Ureter (tissue), 1 donor: ENCODE results near the gene MTREX. TPM values are rescaled to one million over a fixed set of nuclear protein-coding genes. Genes with fewer than 3 reads are reported as not detected.
"Not testable (repeated sequence)": the region's sequence is repeated elsewhere in the genome, so short reads cannot be mapped to it uniquely, and the experiment has no call there.

Source experiments
- DNase-seq: peaks from one replicate; pipeline ENCODE4 v3.0.0-alpha.2; 2020; ENCODE audit warnings: low spot score
- total RNA-seq: library from RNA; stranded (reverse); gene quantifications from one replicate; pipeline ENCODE4 v1.2.4, GENCODE V29; 2023
- donor health status: DM: yes; HTN: yes; CAD: no.

MTREX gene
- total RNA-seq: 101 TPM

DNA sequence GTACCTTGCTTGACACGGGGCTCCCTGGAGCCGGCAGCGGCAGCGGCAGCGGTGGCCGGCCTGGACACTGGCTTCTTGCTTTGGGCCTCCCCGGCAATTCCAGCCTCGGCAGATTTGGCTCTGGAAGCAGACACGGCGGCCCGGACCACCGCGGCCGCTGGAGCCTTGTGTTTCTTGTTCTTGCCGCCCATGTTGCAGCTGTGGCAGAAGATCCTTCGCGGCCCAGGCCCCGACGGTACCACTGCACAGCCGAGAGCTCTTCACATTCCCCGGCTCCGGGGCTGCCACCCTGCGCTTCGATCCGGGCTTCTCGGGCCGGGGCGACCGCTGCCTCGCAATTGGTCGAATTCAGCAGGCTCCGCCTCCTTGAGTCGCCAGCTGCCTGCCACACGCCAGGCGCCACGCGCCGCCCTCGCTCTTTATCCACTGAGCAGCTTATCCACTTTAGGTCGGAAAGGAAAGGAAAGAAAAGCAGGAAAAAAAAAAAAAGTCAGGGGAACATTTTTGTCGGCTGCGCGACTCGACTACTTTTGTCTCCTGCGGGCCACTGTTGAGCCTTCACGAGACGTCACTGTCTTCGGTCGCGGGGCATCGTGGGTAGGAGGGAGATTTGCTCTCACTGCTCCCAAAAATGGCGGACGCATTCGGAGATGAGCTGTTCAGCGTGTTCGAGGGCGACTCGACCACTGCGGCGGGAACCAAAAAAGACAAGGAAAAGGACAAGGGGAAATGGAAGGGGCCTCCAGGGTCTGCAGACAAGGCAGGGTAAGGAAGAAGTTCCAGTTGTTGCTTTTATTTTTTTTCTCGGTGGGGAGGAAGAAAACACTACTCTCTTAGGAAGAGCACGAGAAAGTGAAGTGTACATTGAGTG is at the start of gene MTREX, which contains the start of gene DHX29:
MTREX (plus strand) TSS at position 607 of the 871 bp plus-strand sequence; CDS start at position 632, 25 bp downstream.
DHX29 (minus strand) TSS at position 312 of the 871 bp plus-strand sequence; CDS start at position 191, 121 bp downstream.
- peak; percentile 92 for DNase-seq

DNA sequence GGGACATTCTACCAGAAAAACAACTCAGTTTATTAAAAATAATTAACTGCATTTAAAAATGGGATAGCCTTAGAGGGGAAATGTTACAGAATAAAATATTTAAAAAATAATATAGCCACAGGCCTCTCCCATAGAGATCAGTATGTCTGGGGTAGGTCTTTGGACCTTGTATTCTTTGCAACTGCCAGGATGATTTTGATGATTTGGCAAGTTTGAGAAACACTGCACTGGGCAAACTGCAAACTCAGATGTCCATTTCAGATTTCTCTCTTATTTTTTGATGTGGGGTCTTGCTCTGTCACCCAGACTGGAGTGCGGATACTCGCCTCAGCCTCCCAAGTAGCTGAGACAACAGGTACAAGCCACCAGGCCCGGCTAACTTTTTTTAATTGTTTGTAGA is 49.5 kb upstream of the MTREX start:
- no peak for DNase-seq

DNA sequence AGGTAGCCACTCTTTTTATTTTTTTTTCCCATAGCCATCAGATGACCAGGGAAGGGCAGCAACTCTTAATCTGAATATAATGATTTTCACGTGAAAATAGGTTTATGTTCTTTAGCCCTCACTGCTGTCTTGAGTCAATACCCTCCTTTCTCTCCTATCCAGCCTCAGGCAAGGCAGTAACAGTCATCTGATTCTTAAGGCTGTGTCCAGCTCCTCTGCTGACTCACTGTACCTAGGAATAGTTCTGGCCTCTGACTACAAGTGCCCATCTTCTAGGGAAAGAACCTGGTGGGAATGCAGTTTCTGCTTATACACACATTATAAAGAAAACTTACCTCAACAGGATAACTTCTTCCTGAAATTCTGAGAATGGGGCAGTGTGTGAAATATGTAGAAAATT is 31.0 kb upstream of the MTREX start:
- DNase-seq: no peak

DNA sequence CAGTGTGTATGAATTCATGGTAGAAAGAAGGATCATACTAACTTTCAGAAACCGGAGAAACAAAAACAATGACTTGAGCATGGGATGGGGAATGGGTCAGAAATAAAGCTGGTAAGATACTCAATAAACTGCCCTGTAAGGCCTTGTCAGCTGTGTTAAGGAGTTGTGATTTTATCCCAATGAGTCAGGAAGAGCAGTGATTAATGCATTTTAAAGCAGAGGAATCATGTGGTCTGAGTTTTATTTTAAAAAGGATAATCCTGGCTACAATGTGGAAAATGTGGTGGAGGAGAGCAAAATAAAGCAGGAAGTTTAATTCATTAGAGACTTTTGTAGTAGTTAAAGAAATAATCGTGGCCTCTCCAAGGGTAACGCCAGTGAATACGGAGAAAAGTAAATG is 29.0 kb upstream of the MTREX start:
- no peak for DNase-seq

DNA sequence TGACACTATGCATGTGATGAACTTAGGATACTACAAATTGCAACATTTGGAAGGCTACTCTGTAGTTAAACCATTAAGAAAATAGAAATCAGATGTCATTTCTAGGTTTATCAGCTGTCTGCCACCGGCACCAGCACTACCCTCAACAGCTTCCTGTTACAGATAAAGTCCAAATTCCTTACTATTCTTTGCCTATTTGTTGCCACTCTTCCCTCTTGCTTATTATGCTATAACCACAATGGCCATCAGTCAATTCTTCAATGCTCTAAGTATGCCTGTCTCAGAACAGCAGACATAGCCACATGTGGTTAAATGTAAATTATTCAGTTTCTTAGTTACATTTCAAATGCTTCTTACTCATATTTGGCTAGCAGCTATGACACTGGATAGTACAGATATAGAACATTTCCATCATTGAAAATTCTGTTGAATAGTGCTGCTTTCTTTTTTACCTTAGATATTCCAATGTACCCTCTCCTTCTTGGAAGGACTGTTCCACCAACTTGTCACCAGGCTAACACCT is 21.3 kb upstream of the MTREX start:
- no peak for DNase-seq

DNA sequence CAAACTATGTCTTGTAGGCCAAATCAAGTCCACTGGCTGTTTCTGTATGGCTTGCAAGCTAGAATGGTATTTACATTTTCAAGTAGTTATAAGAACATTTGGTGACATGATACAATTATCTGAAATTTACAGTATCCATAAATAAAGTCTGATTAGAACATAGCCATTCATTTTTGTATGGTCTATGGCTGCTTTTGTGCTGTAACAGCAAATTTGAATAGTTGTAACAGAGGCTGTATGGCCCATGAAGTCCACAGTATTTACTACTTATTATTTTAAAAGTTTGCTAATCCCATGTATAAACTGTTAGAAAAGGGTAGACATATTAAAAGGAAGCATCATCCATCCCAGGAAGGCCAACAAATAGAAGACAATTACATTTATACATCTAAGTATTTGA is 18.0 kb upstream of the MTREX start:
- no peak for DNase-seq

DNA sequence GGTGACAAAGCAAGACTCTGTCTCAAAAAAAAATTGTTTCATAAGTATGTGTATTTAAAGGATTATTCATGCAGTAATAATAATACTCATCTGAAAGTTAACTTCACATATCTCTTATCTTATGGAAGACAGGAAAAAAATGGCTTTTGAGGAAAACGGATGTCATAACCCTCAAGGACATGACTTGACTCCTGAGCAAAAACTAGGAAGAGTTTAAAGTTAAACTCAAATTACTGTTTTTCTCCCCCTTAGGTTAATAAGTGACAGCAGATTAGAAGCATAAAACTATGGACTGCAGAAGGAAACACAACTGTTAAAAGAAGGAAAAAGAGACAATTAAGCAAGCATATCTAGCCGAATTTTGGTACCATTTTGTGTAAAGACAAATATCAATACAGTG is 16.8 kb upstream of the MTREX start:
- DNase-seq: no peak

DNA sequence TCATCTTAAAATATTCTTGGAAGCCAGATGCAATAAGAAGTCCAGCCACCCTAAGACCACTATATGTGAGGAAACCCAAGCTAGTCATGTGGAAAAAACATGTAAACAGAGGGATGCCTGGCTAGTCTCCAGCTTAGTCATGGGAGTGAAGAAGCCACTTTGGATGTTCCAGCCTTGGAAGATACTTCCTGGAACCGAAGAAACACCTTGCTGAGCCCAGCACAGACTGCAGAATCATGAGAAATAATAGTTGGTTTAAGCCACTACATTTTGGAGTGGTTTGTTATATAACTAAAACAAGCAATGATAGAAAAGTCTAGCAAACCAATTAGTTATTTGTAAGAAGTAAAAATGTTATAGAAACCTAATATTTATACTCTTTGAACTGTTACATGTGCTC is 12.9 kb upstream of the MTREX start:
- DNase-seq: no peak

DNA sequence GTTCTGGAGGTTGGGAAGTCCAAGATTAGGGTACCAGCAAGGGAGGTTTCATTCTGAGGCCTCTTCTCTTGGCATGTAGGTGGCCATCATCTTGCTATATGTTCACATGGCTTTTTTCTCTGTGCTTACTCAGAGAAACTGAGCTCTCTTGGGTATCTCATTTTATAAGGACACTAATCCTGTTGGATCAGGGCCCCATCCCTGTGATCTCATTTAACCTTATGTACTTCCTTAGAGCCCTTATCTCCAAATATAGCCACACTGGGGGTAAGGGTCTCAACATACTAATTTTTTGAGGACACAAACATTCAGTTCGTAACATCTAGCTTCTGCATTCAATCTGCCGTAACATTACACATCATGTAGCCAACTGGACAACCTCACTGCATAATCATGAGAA is 6.9 kb upstream of the MTREX start:
- DNase-seq: no peak

DNA sequence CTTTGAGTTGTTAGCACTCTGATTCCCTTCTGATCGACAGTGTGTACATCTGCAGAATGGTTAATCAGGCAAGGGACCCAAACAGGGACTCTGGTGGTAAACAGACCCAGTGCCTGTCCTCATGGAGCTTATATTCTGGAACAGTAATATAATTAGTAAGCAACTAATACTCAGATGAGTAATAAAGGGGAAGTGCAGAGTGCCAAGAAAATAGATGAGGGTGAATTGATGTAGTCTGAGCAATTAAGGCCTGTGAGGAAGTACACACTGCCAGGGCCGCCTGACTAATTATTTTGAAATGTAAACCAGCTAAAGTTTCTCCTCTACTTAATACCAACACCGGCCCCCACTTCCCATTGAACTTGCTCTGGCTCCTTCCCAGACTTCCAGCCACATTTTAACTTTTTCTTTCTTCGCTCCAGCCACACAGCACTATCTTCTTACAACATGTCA is 4.5 kb upstream of the MTREX start:
- DNase-seq: no peak

DNA sequence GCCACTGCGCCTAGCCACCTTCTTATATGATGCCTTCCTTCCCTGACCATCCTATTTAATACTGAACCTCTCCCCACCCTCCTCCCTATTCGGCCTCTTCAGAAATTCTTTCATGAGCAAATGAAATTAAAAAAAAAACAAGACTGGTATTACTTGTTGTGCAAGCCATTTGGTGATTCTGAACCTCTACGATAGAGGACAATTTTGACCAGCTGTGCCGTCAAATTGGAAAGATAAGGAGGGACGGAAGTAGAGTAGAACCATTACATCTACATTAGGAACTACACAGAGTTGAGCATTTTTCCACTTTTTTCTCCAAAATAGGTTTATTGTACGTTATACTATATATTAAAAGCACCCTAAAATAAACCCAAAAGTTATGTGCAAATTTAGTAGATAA is 3.2 kb upstream of the MTREX start:
- DNase-seq: no peak

DNA sequence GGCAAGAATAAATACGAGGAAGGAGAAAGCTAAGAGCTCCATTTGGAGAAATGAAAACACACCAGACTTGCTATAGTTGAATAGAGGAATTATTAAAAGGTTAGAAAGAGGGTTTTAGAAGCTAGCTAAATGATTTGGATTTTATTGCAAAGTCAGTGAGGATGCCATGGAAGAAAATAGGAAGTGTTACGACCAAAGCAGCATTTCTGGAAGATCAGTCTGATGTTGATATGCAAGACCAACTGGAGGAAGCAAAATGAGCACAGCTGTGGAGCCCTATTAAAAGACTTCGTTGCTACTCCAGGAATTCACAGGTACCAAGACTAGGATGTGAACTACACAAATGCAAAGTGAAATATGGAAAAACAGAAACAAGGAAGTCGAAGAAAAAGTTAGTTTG is 2.4 kb upstream of the MTREX start:
- DNase-seq: no peak

DNA sequence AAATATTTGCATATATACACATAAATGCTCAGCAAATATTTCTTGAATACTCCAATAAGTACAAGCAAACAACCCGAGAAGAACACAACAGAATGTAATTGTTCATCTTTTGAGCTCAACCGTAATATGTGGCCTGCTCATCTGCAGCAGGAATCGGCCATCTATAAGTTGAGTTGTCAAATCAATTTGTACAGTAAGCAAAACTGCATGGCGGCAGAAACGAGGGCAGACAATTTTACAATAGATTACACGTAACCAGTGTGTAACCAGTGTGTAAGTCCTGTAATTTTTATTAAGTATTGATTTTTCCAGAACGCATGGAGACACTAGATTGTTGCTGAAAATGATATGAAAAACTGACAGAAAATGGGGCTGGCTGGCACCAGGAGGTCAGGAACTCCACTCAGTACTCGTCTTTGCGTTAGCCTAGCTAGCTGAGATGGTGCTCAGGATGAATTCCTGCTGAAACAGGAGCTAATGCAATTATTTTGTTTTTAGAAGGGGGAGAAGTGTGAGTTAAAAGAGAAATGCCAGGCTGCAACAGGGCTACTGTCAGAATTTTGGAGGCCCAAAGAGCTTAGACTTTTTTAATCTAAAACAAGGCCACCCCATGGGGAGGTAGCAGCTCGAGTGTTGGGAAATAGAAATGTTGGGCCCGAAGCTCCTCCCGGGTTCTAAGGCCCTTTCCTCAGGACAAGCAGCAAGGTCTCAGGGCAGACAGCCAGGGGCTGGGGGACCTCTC is 977 bp upstream of the MTREX start:
- no peak for DNase-seq

DNA sequence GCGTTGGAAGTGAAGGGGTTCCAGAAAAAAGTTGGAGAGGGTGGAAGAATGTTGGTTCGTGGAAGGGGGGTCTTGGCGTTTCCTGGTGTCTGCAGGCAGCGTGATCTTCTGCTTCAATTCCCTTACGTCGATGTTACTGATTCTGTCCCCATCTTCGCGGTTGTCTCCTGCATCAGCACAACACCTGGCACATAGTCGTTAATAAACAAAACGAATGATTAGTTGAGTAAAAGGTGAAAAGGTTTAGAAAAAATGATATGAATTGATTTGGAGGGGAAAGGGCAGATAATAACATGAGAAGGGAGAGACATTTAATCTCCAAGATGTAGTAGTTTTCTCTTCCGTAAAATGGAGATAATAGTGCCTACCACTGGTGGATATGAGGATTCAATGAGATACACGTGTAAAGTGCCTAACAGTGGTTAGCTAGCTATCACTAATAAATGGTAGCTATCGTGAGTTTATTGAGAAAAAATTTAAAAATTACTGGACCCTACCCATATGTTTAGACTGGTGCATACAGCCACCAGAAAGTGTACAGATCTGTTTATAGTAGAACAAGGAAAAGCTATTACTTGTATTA is 556 bp downstream of the MTREX start:
- no peak for DNase-seq

DNA sequence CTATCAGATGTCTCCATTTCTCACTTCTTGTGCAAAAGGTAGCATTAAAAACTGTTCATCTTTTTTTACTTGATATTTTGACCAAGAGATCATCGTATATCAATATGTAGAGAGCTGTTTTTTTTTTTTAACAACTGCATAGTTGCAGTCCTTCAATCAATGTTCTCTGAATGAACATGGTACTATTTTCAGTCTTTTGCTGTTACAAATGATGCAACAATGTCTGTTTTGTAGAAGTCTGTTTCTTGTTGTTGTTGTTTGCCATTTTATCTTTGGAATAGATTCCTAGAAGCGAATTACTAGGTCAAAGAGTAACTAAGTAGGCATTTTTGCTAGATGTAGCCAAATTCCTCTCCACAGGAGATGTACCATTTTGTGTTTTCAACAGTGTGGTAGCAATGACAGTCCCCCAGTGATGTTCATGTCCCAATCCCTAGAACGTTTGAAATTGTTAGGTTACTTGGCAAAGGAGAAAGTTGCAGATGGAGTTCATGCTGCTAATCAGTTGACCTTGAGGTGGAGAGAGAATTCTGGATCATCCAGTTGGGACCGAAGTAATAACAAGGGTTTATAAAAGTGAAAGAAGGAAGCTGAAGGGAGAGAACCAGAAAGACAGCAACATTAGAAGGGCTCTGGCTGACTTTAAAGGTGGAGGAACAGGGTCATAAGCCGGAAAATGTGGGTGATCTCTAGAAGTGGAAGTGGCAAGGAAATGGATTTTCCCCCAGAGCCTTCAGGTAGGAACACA is 6.3 kb downstream of the MTREX start:
- DNase-seq: no peak

DNA sequence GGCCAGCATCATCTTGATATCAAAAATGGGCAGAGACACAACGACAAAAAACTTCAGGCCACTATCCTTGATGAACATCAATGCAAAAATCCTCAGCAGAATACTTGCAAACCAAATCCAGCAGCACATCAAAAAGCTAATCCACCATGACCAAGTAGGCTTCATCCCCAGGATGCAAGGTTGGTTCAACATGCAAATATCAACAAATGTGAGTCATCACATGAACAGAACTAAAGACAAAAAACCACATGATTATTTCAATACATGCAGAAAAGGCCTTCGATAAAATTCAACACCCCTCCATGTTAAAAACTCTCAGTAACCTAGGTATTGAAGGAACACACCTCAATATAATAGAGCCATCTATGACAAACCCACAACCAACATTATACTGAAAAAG is 8.5 kb downstream of the MTREX start:
- no peak for DNase-seq

DNA sequence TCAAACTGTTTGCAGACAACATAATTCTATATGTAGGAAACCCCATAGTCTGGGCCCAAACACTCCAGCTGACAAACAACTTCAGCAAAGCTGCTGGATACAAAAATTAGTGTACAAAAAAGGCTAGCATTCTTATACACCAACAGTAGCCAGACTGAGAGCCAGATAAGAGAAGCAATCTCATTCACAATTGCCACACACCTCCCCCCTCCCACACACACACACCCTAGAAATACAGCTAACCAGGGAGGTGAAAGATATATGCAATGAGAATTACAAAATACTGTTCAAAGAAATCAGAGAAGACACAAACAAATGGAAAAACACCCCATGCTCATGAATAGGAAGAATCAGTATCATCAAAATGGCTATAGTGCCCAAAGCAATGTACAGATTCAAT is 9.0 kb downstream of the MTREX start:
- DNase-seq: no peak

DNA sequence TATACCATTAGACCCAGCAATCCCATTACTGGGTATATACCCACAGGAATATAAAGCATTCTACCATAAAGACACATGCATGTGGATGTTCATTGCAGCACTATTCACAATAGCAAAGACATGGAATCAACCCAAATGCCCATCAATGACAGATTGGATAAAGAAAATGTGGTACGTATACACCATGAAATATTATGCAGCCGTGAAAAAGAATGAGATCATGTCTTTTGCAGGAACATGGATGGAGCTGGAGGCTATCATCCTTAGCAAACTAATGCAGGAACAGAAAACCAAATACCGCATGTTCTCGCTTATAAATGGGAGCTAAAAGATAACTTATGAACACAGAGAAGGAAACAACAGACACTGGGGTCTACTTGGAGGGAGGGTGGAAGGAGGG is 10.4 kb downstream of the MTREX start:
- not testable (repeated sequence) for DNase-seq

DNA sequence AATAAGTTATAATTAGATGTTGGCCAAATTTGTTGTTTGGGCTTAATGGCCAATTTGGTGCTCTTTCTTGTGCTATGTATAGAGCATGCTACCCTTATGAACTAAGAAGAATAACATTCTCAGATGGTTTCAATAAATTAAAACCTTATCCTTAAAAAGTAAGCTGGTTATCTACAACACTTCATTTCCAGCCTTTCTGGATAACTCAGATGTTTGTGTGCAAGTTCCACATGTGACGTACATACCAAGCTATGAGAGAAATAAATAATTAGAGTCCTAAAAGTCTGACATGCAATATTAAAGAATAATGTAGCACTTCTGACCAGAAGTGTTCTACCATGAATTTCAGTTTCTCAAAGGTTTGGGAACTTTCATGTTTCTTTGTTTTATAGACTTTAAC is 11.7 kb downstream of the MTREX start:
- no peak for DNase-seq

DNA sequence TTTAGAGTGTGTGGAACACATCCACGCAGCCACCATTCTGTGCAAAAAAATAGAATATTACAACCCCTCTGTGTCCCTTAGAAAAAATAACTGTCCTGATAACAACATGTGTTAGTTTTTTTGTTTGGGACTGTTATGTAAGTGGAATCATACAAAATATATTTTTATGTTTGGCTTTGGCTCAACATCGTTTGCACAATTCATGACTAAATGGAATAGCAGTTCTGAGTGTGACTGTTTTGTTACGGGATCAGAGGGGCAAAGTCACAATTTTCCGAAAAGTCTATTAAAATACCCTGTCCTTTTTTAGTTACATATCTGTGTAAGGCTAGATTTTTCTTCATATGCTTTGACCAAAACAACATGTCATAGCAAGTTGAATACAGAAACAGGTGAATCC is 12.8 kb downstream of the MTREX start:
- DNase-seq: no peak

DNA sequence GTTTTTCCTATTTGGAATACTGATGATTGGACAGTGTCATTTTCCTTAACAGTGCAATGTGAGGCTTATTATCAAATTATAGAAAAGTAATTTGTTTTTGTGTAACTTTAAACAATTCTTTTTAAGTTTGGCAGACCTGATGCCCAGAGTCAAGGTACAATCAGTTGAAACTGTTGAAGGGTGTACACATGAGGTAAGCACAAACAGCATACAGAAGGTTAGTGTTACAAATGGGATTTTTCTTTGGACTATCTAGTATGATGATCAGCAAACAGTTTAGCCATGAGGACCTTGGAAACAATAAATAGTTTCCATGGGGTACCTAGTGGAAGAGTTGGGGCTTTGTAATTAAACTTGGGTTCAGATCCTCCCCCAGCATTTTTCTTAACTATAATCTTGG is 16.2 kb downstream of the MTREX start:
- DNase-seq: no peak
